ENCODE results near the gene ADAM30.

ADAM30 gene

GRCh38 chr1:119933397-119933796, 37.1 kb upstream of the ADAM30 start:
- DNase-seq (ENCODE audit: low read depth): no peak
- no peak overlapping the region for H3K4me3 ChIP-seq (ENCODE audit: low read depth, low read length)
- no peak for TF ChIP-seq CTCF (conservative IDR thresholded peaks at IDR 0.05; ENCODE audit: low read depth, low read length)

GRCh38 chr1:119929643-119930315, 33.5 kb upstream of the ADAM30 start:
- no peak for DNase-seq (ENCODE audit: low read depth)
- no peak overlapping the region for H3K4me3 ChIP-seq (ENCODE audit: low read depth, low read length)
- no peak for TF ChIP-seq CTCF (conservative IDR thresholded peaks at IDR 0.05; ENCODE audit: low read depth, low read length)

GRCh38 chr1:119926553-119926952, 30.2 kb upstream of the ADAM30 start:
- no peak for DNase-seq (ENCODE audit: low read depth)
- no peak for TF ChIP-seq CTCF (conservative IDR thresholded peaks at IDR 0.05; ENCODE audit: low read depth, low read length)

GRCh38 chr1:119924948-119925898, 28.9 kb upstream of the ADAM30 start:
- H3K4me3 ChIP-seq (ENCODE audit: low read depth, low read length): no peak overlapping the region
- no peak for TF ChIP-seq CTCF (conservative IDR thresholded peaks at IDR 0.05; ENCODE audit: low read depth, low read length)
- no peak for DNase-seq (ENCODE audit: low read depth)

More at GRCh38 chr1:119926553-119926952, 30.2 kb upstream of the ADAM30 start:
- no peak overlapping the region for H3K4me3 ChIP-seq (ENCODE audit: low read depth, low read length)

- H3K4me3 ChIP-seq (ENCODE audit: low read depth, low read length): no peak overlapping the region
- TF ChIP-seq CTCF (conservative IDR thresholded peaks at IDR 0.05; ENCODE audit: low read depth, low read length): no peak
- no peak for DNase-seq (ENCODE audit: low read depth)
Measured at GRCh38 chr1:119920104-119920968, 24.0 kb upstream of the ADAM30 start.

- H3K4me3 ChIP-seq (ENCODE audit: low read depth, low read length): no peak overlapping the region
- DNase-seq (ENCODE audit: low read depth): no peak
- TF ChIP-seq CTCF (conservative IDR thresholded peaks at IDR 0.05; ENCODE audit: low read depth, low read length): no peak
Measured at GRCh38 chr1:119919241-119919640, 22.9 kb upstream of the ADAM30 start.

Measured in choroid plexus epithelial cell (primary cell).